Central memory CD4-positive, alpha-beta T cell (primary cell): ENCODE measurements around the gene PCBP1.
"Not testable (repeated sequence)": the region's sequence is repeated elsewhere in the genome, so short reads cannot be mapped to it uniquely, and the experiment has no call there.

Experiments
- DNase-seq: peaks from one replicate; pipeline ENCODE4 v3.0.0; 2022

The PCBP1 gene

GRCh38 chr2:70101174-70101573, 13.9 kb downstream of the PCBP1 start:
- no peak for DNase-seq

- DNase-seq, result not testable (repeated sequence)
These were observed 14.4 kb downstream of the PCBP1 start for GRCh38 chr2:70101686-70102085.

GRCh38 chr2:70102323-70102905, 15.1 kb downstream of the PCBP1 start:
- DNase-seq, result not testable (repeated sequence)

GRCh38 chr2:70103531-70104061, 16.3 kb downstream of the PCBP1 start:
- peak; percentile 42 for DNase-seq

- DNase-seq, result no peak
These were observed 17.2 kb downstream of the PCBP1 start for GRCh38 chr2:70104231-70105111.

- not testable (repeated sequence) for DNase-seq
These were observed 18.9 kb downstream of the PCBP1 start for GRCh38 chr2:70106138-70106537.

- not testable (repeated sequence) for DNase-seq
These were observed 23.1 kb downstream of the PCBP1 start for GRCh38 chr2:70110397-70110796.

- no peak for DNase-seq
These were observed 24.7 kb downstream of the PCBP1 start for GRCh38 chr2:70111752-70112591.

GRCh38 chr2:70113359-70114070, 26.2 kb downstream of the PCBP1 start:
- DNase-seq, result no peak

GRCh38 chr2:70115646-70116442, 28.6 kb downstream of the PCBP1 start:
- no peak for DNase-seq

- no peak for DNase-seq
These were observed 29.8 kb downstream of the PCBP1 start for GRCh38 chr2:70116936-70117552.

- no peak for DNase-seq
These were observed 31.6 kb downstream of the PCBP1 start for GRCh38 chr2:70118798-70119454.

GRCh38 chr2:70121627-70122372, 34.5 kb downstream of the PCBP1 start:
- DNase-seq, result no peak

GRCh38 chr2:70122470-70122869, 35.2 kb downstream of the PCBP1 start:
- no peak for DNase-seq

- DNase-seq, result no peak
These were observed 36.0 kb downstream of the PCBP1 start for GRCh38 chr2:70123051-70123828.

GRCh38 chr2:70123829-70124116, 36.5 kb downstream of the PCBP1 start:
- no peak for DNase-seq

GRCh38 chr2:70124983-70125480, 37.8 kb downstream of the PCBP1 start:
- DNase-seq, result no peak

GRCh38 chr2:70125498-70125898, 38.2 kb downstream of the PCBP1 start:
- no peak for DNase-seq

GRCh38 chr2:70126413-70126812, 39.1 kb downstream of the PCBP1 start:
- no peak for DNase-seq
